ENCODE data around the gene POP5. TPM values are rescaled to one million over a fixed set of nuclear protein-coding genes. Genes with fewer than 3 reads are reported as not detected.
"Not testable (repeated sequence)": the region's sequence is repeated elsewhere in the genome, so short reads cannot be mapped to it uniquely, and the experiment has no call there.

Gene POP5
- total RNA-seq, 1 donor from 2014 or later = 48.3 TPM

GRCh38 chr12:120532701-120533238 lies 48.4 kb downstream of the POP5 start:
- Histone ChIP-seq H3K27me3 (ENCODE audit: low read depth) (no peaks in the 10 kb centered on the region), H3K4me3 (no peak overlapping the region), H3K9me3 (replicated peaks) (no peaks in the 10 kb centered on the region), H3K36me3 (no peaks in the 10 kb centered on the region), H3K4me1 (peaks cover 46% of the 10 kb centered on the region), H3K27ac (replicated peaks) (no peak overlapping the region)
- DNase-seq = no peak
- intact Hi-C loops (cut with micrococcal nuclease) = no loop called here
- TF ChIP-seq CTCF (IDR thresholded peaks at IDR 0.05; ENCODE audit: borderline replicate concordance) = no peak

GRCh38 chr12:120530418-120530761 lies 50.8 kb downstream of the POP5 start:
- Histone ChIP-seq H3K4me3 (peak overlapping the region; percentile 76), H3K4me1 (peaks cover 22% of the 10 kb centered on the region), H3K27ac (replicated peaks) (peak overlapping the region; percentile 92)
- DNase-seq; H3K27me3 ChIP-seq (ENCODE audit: low read depth); intact Hi-C loops (cut with micrococcal nuclease); H3K9me3 ChIP-seq (replicated peaks); H3K36me3 ChIP-seq: not testable (repeated sequence)

- intact Hi-C loops (cut with micrococcal nuclease) = no loop called here
- TF ChIP-seq CTCF (IDR thresholded peaks at IDR 0.05; ENCODE audit: borderline replicate concordance) = no peak
Observed at GRCh38 chr12:120529641-120530417, 51.4 kb downstream of the POP5 start.

GRCh38 chr12:120528861-120529525 lies 52.2 kb downstream of the POP5 start, which contains the start of gene COQ5:
COQ5 (minus strand) TSS chr12:120529158; CDS start chr12:120529141, 17 bp downstream.
- Histone ChIP-seq H3K27ac (replicated peaks) (peak within 1 kb of the TSS; percentile 92), H3K9me3 (replicated peaks) (no peaks in the 10 kb centered on the region), H3K36me3 (no peaks in the 10 kb centered on the region), H3K27me3 (ENCODE audit: low read depth) (no peaks in the 10 kb centered on the region), H3K4me1 (peaks cover 10% of the 10 kb centered on the region), H3K4me3 (peak within 1 kb of the TSS; percentile 76)
- intact Hi-C loops (cut with micrococcal nuclease) = no loop called here
- TF ChIP-seq CTCF (IDR thresholded peaks at IDR 0.05; ENCODE audit: borderline replicate concordance) = no peak
- peak; percentile 91 for DNase-seq

More at GRCh38 chr12:120529641-120530417, 51.4 kb downstream of the POP5 start:
- peak overlapping the region; percentile 92 for H3K27ac ChIP-seq (replicated peaks)
- H3K27me3 ChIP-seq (ENCODE audit: low read depth) = no peaks in the 10 kb centered on the region
- DNase-seq = no peak
- H3K4me3 ChIP-seq = peak overlapping the region; percentile 76
- peaks cover 17% of the 10 kb centered on the region for H3K4me1 ChIP-seq
- H3K9me3 ChIP-seq (replicated peaks) = no peaks in the 10 kb centered on the region
- no peaks in the 10 kb centered on the region for H3K36me3 ChIP-seq

Other genes starting within 250 kb of the POP5 start
- 4.8 TPM for gene MSI1, start 212.2 kb downstream of the POP5 start, total RNA-seq
- 142 TPM for gene COX6A1, start 143.3 kb downstream of the POP5 start, total RNA-seq
- 17.9 TPM for gene TRIAP1, start 135.0 kb downstream of the POP5 start, total RNA-seq
- 12.0 TPM for gene GATC, start 135.0 kb downstream of the POP5 start, total RNA-seq
- gene SRSF9, start 111.7 kb downstream of the POP5 start, total RNA-seq = 34.4 TPM
- gene DYNLL1, start 85.3 kb downstream of the POP5 start, total RNA-seq = 175 TPM
- 41.8 TPM for gene COQ5, start 52.2 kb downstream of the POP5 start, total RNA-seq
- gene RNF10, start 47.0 kb downstream of the POP5 start, total RNA-seq = 274 TPM
- 4.2 TPM for gene CABP1, start 59.2 kb upstream of the POP5 start, total RNA-seq
- gene MLEC, start 105.7 kb upstream of the POP5 start, total RNA-seq = 120 TPM
- gene UNC119B, start 129.1 kb upstream of the POP5 start, total RNA-seq = 11.5 TPM
- gene ACADS, start 144.4 kb upstream of the POP5 start, total RNA-seq = 93.8 TPM